ENCODE data around the gene IFT80.

- TF ChIP-seq EZH2phosphoT487 (IDR thresholded peaks at IDR 0.05; ENCODE audit: borderline replicate concordance, low read length) = no peak
- TF ChIP-seq, protein P1, sequence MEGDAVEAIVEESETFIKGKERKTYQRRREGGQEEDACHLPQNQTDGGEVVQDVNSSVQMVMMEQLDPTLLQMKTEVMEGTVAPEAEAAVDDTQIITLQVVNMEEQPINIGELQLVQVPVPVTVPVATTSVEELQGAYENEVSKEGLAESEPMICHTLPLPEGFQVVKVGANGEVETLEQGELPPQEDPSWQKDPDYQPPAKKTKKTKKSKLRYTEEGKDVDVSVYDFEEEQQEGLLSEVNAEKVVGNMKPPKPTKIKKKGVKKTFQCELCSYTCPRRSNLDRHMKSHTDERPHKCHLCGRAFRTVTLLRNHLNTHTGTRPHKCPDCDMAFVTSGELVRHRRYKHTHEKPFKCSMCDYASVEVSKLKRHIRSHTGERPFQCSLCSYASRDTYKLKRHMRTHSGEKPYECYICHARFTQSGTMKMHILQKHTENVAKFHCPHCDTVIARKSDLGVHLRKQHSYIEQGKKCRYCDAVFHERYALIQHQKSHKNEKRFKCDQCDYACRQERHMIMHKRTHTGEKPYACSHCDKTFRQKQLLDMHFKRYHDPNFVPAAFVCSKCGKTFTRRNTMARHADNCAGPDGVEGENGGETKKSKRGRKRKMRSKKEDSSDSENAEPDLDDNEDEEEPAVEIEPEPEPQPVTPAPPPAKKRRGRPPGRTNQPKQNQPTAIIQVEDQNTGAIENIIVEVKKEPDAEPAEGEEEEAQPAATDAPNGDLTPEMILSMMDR (IDR thresholded peaks at IDR 0.05; ENCODE audit: low read depth, low read length, poor library complexity, severe bottlenecking) = no peak
These were observed 79.7 kb downstream of the IFT80 start for GRCh38 chr3:160319322-160319721.
